Measurements from ENCODE around the gene PPP1R37.
A peak's percentile ranks its signal among the peaks of the same experiment; 100 is the strongest.

PPP1R37 gene

GRCh38 chr19:45128806-45129205 is 35.8 kb downstream of the PPP1R37 start:
- H3K4me3 ChIP-seq (ENCODE audit: low read length): no peak overlapping the region
- DNase-seq (ENCODE audit: low read depth): no peak
- no peak for TF ChIP-seq CTCF (IDR thresholded peaks at IDR 0.05; ENCODE audit: insufficient read depth, low read depth, low read length, missing control alignments)

DNA sequence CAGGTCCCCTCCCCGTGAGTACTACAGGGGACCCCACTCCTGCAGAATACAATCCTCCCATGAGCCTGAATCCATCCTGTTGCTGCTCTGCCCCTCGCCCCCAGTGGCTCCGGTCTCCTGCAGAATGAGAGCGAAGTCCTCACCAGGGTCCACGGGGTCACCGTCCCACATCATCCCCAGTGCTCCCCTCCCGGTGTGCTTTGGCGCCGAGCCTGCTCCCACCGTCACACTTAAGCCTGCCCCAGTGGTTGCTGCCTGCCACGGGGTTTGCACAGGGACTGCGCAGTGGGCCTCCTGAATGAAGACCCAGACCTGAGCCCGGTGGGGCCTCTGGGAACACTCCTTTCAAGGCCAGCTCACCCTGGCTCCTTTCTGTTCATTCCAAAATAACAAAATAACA is 37.3 kb downstream of the PPP1R37 start:
- no peak for DNase-seq (ENCODE audit: low read depth)
- no peak overlapping the region for H3K4me3 ChIP-seq (ENCODE audit: low read length)
- no peak for TF ChIP-seq CTCF (IDR thresholded peaks at IDR 0.05; ENCODE audit: insufficient read depth, low read depth, low read length, missing control alignments)

DNA sequence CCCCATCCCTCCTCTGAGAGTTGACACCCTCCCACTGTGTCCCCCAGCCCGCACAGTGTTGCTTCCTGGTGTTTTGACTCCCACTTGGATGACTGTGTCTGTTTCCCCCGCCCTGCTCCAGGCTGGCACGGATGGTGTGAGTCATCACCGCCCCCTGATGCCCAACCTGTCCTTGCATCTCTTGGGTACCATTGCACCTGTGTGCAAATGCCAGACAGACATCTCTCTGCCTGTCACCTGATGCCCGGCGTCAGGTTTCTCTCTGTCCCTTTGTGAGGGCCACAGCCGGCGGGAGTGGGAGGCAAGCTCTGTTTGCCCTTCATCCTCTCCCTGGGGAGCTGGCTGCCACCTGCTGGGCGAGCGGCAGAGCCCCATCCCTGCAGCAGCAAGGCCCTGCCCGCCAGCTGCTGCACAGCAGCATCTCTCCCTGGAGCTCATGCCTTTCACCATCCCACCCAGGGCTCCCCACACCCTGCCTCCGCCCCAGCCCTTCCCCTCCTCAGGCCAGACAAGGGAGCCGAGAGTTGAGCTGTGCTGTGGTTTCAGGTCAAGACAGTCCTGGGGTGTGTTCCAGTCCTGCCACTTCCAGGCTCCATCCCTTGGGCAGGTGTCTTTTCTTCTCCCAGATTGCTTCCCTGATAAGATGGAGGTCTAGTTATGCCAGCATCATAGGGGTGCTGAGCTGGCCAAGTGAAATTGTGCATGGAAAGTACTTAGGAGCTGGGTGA is 38.1 kb downstream of the PPP1R37 start:
- TF ChIP-seq CTCF (IDR thresholded peaks at IDR 0.05; ENCODE audit: insufficient read depth, low read depth, low read length, missing control alignments): peak; percentile 59
- no peak overlapping the region for H3K4me3 ChIP-seq (ENCODE audit: low read length)
- peak; percentile 61 for DNase-seq (ENCODE audit: low read depth)

DNA sequence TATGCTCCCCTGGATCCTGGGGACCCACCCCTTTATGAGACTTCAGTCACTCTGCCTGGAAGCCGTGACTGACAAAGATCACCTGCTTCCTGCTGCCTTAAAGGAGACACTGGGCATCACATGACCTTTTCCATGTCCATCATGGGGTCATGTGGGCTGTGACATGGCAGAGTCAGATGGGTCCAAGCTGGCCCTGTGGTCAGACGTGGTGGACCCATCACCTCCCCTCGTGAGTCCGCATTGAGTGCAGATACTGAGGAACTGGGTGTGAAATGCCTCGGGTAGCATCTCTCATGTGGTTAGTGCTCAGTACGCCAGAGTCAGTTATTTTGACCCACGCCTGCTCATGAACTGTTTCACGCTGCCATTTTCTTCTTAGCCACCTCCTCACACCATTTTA is 40.7 kb downstream of the PPP1R37 start:
- no peak overlapping the region for H3K4me3 ChIP-seq (ENCODE audit: low read length)
- no peak for TF ChIP-seq CTCF (IDR thresholded peaks at IDR 0.05; ENCODE audit: insufficient read depth, low read depth, low read length, missing control alignments)
- no peak for DNase-seq (ENCODE audit: low read depth)

DNA sequence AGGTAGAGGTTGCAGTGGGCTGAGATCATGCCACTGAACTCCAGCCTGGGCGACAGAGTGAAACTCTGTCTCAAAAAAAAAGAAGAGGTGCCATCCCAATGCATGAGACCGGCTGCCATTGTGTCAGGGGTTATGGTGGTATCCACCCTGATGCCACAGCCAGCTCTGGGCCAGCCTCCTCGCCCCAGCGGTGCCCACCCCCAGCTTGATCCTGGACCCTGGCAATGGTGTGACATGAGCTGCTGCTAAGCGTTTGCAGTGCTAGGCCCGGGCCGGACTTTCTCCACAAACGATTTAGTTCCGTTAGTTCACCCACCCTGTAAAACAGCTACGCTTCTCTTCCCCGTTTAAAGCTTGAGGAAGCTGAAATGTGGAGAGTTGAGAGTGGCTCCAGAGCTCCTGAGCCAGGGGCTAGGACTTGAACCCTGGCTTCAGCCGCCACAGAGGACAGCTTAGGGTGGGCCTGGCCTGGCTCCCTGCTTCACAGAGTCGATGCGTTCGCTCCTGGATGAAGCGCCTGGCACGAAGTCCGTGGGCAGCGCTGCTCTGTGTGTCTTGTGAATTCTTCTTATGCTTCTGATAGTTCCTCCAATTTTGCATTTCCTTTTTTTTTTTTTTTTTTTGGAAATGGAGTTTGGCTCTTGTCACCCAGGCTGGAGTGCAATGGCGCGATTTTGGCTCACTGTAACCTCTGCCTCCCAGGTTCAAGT is 42.4 kb downstream of the PPP1R37 start:
- no peak for TF ChIP-seq CTCF (IDR thresholded peaks at IDR 0.05; ENCODE audit: insufficient read depth, low read depth, low read length, missing control alignments)

DNA sequence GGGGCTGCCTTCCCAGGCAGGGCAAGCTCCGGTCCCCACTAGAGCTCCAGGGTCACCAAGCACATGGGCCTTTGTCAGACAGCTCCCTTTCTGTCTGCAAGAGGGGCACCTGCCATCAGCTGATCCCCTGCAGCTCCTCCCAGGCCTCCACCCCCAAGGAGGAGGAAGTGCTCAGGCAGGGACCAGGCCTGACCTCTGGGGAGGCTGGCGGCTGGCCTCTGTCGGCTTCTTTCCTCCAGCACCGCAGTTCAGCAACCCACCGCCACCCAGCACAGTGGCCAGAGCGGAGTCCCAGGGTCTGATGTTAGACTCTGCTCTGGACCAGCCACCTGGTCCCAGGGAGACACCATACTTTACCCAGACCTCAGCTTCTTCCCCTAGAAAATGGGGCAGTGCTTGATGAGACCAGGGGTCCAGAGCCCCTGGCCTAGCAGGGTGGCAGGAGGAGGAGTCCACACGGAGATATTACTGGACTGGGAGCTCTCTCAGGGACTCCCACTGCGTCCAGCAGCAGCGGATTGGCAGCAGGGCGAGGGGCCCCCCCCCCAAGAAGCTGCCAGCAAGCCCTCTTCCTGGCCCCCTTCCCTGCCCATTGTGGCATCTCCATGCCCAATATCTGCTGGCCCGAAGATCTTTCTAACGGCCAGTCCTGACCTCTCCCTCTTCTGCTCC is 43.7 kb downstream of the PPP1R37 start:
- DNase-seq (ENCODE audit: low read depth): no peak
- TF ChIP-seq CTCF (IDR thresholded peaks at IDR 0.05; ENCODE audit: insufficient read depth, low read depth, low read length, missing control alignments): no peak
- H3K4me3 ChIP-seq (ENCODE audit: low read length): no peak overlapping the region

More for the DNA sequence above, 42.4 kb downstream of the PPP1R37 start:
- H3K4me3 ChIP-seq (ENCODE audit: low read length): no peak overlapping the region
- DNase-seq (ENCODE audit: low read depth): no peak
